Body of pancreas (tissue), 4 donors: ENCODE data around the gene SERPINA9.

Source experiments
- CTCF ChIP-seq, 7 experiments: fragments of 450-650 bp in 4 of 7; fragments of 200-600 bp in 3 of 7; sonication (generic) in 3 of 7; IDR thresholded peaks; one replicate each; pipeline ENCODE4 v1.5.1; 2016 to 2019; ENCODE audit warnings: antibody characterized with exemption in 7 of 7
- POLR2A ChIP-seq, 3 donors: fragments of 450-650 bp; IDR thresholded peaks; one replicate each; pipeline ENCODE4 v1.6.1; 2016; ENCODE audit warnings: antibody characterized with exemption in 3 of 3, mild to moderate bottlenecking in 2 of 3

- TF ChIP-seq CTCF (IDR thresholded peaks at IDR 0.05) (no peak), POLR2A (IDR thresholded peaks at IDR 0.05) (no peak)
Measured at GRCh38 chr14:94524093-94524492, 48.1 kb upstream of the SERPINA9 start.
